Endodermal cell (in vitro differentiated cells): ENCODE measurements around the gene SEMA3G. TPM values are rescaled to one million over a fixed set of nuclear protein-coding genes. Genes with fewer than 3 reads are reported as not detected.

Experiments
- DNase-seq: peaks from one replicate; pipeline ENCODE4 v3.0.0-alpha.2; 2017
- H3K27ac ChIP-seq: 2 replicates; pipeline ENCODE4 v1.5.1; 2013; ENCODE audit warnings: mild to moderate bottlenecking, low read depth, low read length, moderate library complexity
- H3K27me3 ChIP-seq: 2 replicates; pipeline ENCODE4 v1.6.1; 2013; ENCODE audit warnings: mild to moderate bottlenecking, low read length, moderate library complexity; ENCODE audit not compliant: insufficient read depth, control insufficient read depth, poor library complexity, severe bottlenecking
- H3K36me3 ChIP-seq: 2 replicates; pipeline ENCODE4 v1.7.0; 2013; ENCODE audit warnings: mild to moderate bottlenecking, low read length, moderate library complexity; ENCODE audit not compliant: control insufficient read depth, insufficient read depth
- H3K4me1 ChIP-seq: one replicate; pipeline ENCODE4 v1.7.0; 2013; ENCODE audit warnings: low read length; ENCODE audit not compliant: control insufficient read depth, insufficient read depth
- H3K4me3 ChIP-seq: 2 replicates; pipeline ENCODE4 v1.5.1; 2013; ENCODE audit warnings: mild to moderate bottlenecking, low read length, moderate library complexity
- H3K9ac ChIP-seq: 2 replicates; pipeline ENCODE4 v1.6.1; 2013; ENCODE audit warnings: mild to moderate bottlenecking, low read length, moderate library complexity; ENCODE audit not compliant: poor library complexity, severe bottlenecking; ENCODE audit errors: extremely low read depth
- H3K9me3 ChIP-seq: 2 replicates; pipeline ENCODE4 v1.6.1; 2013; ENCODE audit warnings: mild to moderate bottlenecking, low read length, moderate library complexity; ENCODE audit not compliant: control insufficient read depth
- H3K27ac Mint-ChIP-seq: 2 replicates; pipeline ENCODE4 v1.8.0; 2020; ENCODE audit warnings: mixed read lengths
- H3K27me3 Mint-ChIP-seq: 2 replicates; pipeline ENCODE4 v1.8.0; 2021; ENCODE audit warnings: mild to moderate bottlenecking, mixed read lengths; ENCODE audit not compliant: insufficient read depth
- H3K36me3 Mint-ChIP-seq: 2 replicates; pipeline ENCODE4 v1.8.0; 2020; ENCODE audit warnings: low read depth, mixed read lengths
- H3K4me1 Mint-ChIP-seq: 2 replicates; pipeline ENCODE4 v1.8.0; 2020; ENCODE audit warnings: mixed read lengths
- H3K4me3 Mint-ChIP-seq: 2 replicates; pipeline ENCODE4 v1.8.0; 2020; ENCODE audit warnings: mild to moderate bottlenecking, moderate library complexity, mixed read lengths
- H3K9me3 Mint-ChIP-seq: 2 replicates; pipeline ENCODE4 v1.8.0; 2020; ENCODE audit warnings: mild to moderate bottlenecking, mixed read lengths
- WGBS, 2 experiments: methylation state at CpG; one replicate each; pipeline versions ENCODE4 v1.1.5 to v1.1.7; 2013; ENCODE audit warnings: missing lambda C conversion rate in 2 of 2, mixed read lengths in 1 of 2; ENCODE audit not compliant: insufficient coverage in 1 of 2, insufficient read length in 1 of 2; 5-methylcytosine and 5-hydroxymethylcytosine counted together
- total RNA-seq, 2 donors: library from RNA; stranded (reverse); fragmentation: NEBNext Ultra II Directional in 1 of 2; extraction: Animal tissue kit (Norgen Biotek cat#: 25700) in 1 of 2; gene quantifications; 2 replicates in 1 of 2; 3 replicates in 1 of 2; pipeline ENCODE4 v1.2.1, GENCODE V29; 2021
- TF ChIP-seq, protein P1 (sequence below): fragments of 200-600 bp; sonication (generic); conservative IDR thresholded peaks from 2 replicates; pipeline ENCODE4 v1.5.0; 2021; ENCODE audit warnings: antibody characterized with exemption, mild to moderate bottlenecking

Gene SEMA3G
- total RNA-seq, 2 donors from 2014 or later = 2.5 to 8.6 TPM

GRCh38 chr3:52435246-52436101, 9.4 kb downstream of the SEMA3G start:
- no peaks in the 10 kb centered on the region for H3K9me3 ChIP-seq
- H3K27ac ChIP-seq = no peak overlapping the region
- no peak overlapping the region for H3K9ac ChIP-seq
- WGBS, 2 experiments = 91 to 95% methylated on average over 27 to 32 of the region's 32 CpGs
- Mint-ChIP-seq H3K4me1 (peaks cover 13% of the 10 kb centered on the region), H3K9me3 (no peaks in the 10 kb centered on the region), H3K27me3 (no peaks in the 10 kb centered on the region), H3K4me3 (no peak overlapping the region), H3K36me3 (no peaks in the 10 kb centered on the region), H3K27ac (no peak overlapping the region)
- TF ChIP-seq, protein P1, sequence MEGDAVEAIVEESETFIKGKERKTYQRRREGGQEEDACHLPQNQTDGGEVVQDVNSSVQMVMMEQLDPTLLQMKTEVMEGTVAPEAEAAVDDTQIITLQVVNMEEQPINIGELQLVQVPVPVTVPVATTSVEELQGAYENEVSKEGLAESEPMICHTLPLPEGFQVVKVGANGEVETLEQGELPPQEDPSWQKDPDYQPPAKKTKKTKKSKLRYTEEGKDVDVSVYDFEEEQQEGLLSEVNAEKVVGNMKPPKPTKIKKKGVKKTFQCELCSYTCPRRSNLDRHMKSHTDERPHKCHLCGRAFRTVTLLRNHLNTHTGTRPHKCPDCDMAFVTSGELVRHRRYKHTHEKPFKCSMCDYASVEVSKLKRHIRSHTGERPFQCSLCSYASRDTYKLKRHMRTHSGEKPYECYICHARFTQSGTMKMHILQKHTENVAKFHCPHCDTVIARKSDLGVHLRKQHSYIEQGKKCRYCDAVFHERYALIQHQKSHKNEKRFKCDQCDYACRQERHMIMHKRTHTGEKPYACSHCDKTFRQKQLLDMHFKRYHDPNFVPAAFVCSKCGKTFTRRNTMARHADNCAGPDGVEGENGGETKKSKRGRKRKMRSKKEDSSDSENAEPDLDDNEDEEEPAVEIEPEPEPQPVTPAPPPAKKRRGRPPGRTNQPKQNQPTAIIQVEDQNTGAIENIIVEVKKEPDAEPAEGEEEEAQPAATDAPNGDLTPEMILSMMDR = no peak
- no peaks in the 10 kb centered on the region for H3K36me3 ChIP-seq
- no peaks in the 10 kb centered on the region for H3K27me3 ChIP-seq
- no peak overlapping the region for H3K4me3 ChIP-seq
- H3K4me1 ChIP-seq = no peaks in the 10 kb centered on the region
- DNase-seq = no peak

- H3K27me3 ChIP-seq = no peaks in the 10 kb centered on the region
- no peak overlapping the region for H3K27ac ChIP-seq
- H3K4me1 Mint-ChIP-seq = peaks cover 20% of the 10 kb centered on the region
- no peaks in the 10 kb centered on the region for H3K9me3 Mint-ChIP-seq
- no peaks in the 10 kb centered on the region for H3K9me3 ChIP-seq
- no peak overlapping the region for H3K9ac ChIP-seq
- no peak overlapping the region for H3K27ac Mint-ChIP-seq
- H3K27me3 Mint-ChIP-seq = no peaks in the 10 kb centered on the region
- no peak overlapping the region for H3K4me3 Mint-ChIP-seq
- H3K4me1 ChIP-seq = peaks cover 5% of the 10 kb centered on the region
- H3K36me3 Mint-ChIP-seq = no peaks in the 10 kb centered on the region
- WGBS, 2 experiments = 91 to 95% methylated on average over 5 to 9 of the region's 9 CpGs
- TF ChIP-seq, protein P1 = no peak
- H3K36me3 ChIP-seq = no peaks in the 10 kb centered on the region
- H3K4me3 ChIP-seq = no peak overlapping the region
- DNase-seq = peak; percentile 41
Observed at GRCh38 chr3:52434491-52435115, 10.3 kb downstream of the SEMA3G start.

DNA sequence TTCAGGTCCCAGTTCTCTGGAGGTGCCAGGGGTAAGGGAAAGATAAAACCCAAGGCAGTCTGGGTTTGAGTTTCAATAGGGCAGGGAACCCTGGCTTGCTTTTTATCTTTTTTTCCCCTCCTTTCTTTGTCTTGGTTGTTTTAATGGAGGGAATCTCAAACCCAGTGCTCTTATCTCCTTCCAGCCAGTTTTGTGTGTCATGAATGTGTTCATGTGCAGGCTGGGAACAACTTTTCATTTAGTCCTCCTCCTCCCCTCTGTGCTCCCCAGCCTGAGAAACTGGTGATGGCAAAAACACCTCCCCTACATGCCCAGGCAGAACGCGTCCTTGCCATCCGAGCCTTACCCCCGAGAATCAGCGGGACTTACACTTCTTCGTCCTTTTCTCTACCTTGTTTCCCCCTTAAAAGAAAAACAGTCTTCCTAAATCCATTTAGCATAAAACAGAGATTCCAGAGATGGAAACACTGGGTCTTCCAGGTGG, 10.9 kb downstream of the SEMA3G start:
- no peak overlapping the region for H3K4me3 ChIP-seq
- TF ChIP-seq, protein P1 = no peak
- H3K9ac ChIP-seq = no peak overlapping the region
- Mint-ChIP-seq H3K4me3 (no peak overlapping the region), H3K27ac (no peak overlapping the region), H3K36me3 (no peaks in the 10 kb centered on the region), H3K27me3 (no peaks in the 10 kb centered on the region), H3K9me3 (no peaks in the 10 kb centered on the region), H3K4me1 (peaks cover 26% of the 10 kb centered on the region)
- 92 to 93% methylated on average over 6 of the region's 6 CpGs for WGBS, 2 experiments
- H3K27ac ChIP-seq = no peak overlapping the region
- H3K36me3 ChIP-seq = no peaks in the 10 kb centered on the region
- no peak for DNase-seq
- no peaks in the 10 kb centered on the region for H3K27me3 ChIP-seq
- no peaks in the 10 kb centered on the region for H3K9me3 ChIP-seq
- H3K4me1 ChIP-seq = peaks cover 9% of the 10 kb centered on the region
